H1 (cell line): Measurements from ENCODE around the gene CALHM5. TPM values are rescaled to one million over a fixed set of nuclear protein-coding genes. Genes with fewer than 3 reads are reported as not detected.

ENCODE experiments used
- CTCF ChIA-PET: fragments of 300-600 bp; sonication (Branson Sonifier 250); formaldehyde crosslinking; loops from one replicate; lab custom pipeline; 2021; ENCODE audit not compliant: partially characterized antibody; lab: Charles Lee
- POLR2A ChIA-PET: fragments of 300-600 bp; sonication (Branson Sonifier 250); formaldehyde crosslinking; loops from one replicate; lab custom pipeline; 2021; ENCODE audit warnings: inconsistent platforms; ENCODE audit not compliant: partially characterized antibody; lab: Charles Lee
- DNase-seq, 2 experiments: peaks; one replicate each; pipeline versions ENCODE4 v3.0.0 to v3.0.0-alpha.2; 2010 to 2022; ENCODE audit warnings: low spot score in 2 of 2, low read depth in 1 of 2, mixed read lengths in 1 of 2
- FAIRE-seq: peaks from 2 replicates; lab custom pipeline; 2011; peaks lifted over from hg19 to GRCh38; lab: Jason Lieb, UNC
- H2AFZ ChIP-seq: 2 replicates; pipeline ENCODE4 v1.8.1; 2012; ENCODE audit warnings: low read length, inconsistent platforms
- H2AK5ac ChIP-seq: 2 replicates; pipeline ENCODE4 v1.6.1; 2013; ENCODE audit warnings: low read depth, low read length
- H2BK120ac ChIP-seq: replicated peaks from 2 replicates; pipeline ENCODE3; 2013; ENCODE audit warnings: low read depth, low read length, inconsistent platforms
- H2BK12ac ChIP-seq: 2 replicates; pipeline ENCODE4 v1.6.1; 2013; ENCODE audit warnings: low read depth, low read length
- H2BK15ac ChIP-seq: 2 replicates; pipeline ENCODE4 v1.6.1; 2013; ENCODE audit warnings: low read length
- H2BK20ac ChIP-seq: 2 replicates; pipeline ENCODE4 v1.6.1; 2013; ENCODE audit warnings: low read length
- H2BK5ac ChIP-seq: 2 replicates; pipeline ENCODE4 v1.6.1; 2013; ENCODE audit warnings: low read depth, low read length
- H3K14ac ChIP-seq: 2 replicates; pipeline ENCODE4 v1.6.1; 2013; ENCODE audit warnings: inconsistent platforms; ENCODE audit not compliant: insufficient read length
- H3K18ac ChIP-seq: 2 replicates; pipeline ENCODE4 v1.6.1; 2013; ENCODE audit warnings: low read length; ENCODE audit errors: extremely low read depth
- H3K23ac ChIP-seq: 2 replicates; pipeline ENCODE4 v1.6.1; 2013; ENCODE audit warnings: inconsistent platforms; ENCODE audit not compliant: insufficient read length
- H3K23me2 ChIP-seq: 2 replicates; pipeline ENCODE4 v1.6.1; 2013; ENCODE audit warnings: low read depth, low read length
- H3K27ac ChIP-seq: 2 replicates; pipeline ENCODE4 v1.6.1; 2011; ENCODE audit warnings: low read depth, low read length, inconsistent platforms
- H3K27me3 ChIP-seq, 4 experiments: replicated peaks in 1 of 4; 1 replicate in 1 of 4; 2 replicates in 3 of 4; pipeline versions ENCODE4 v1.6.1 to v1.8.1; 2011 to 2013; ENCODE audit warnings: low read length in 3 of 4, mild to moderate bottlenecking in 3 of 4, inconsistent platforms in 2 of 4, mixed read lengths in 2 of 4, moderate library complexity in 1 of 4; ENCODE audit not compliant: control insufficient read depth in 3 of 4, insufficient read depth in 3 of 4; ENCODE audit errors: extremely low read depth in 1 of 4
- H3K36me3 ChIP-seq, 4 experiments: 2 replicates each; pipeline versions ENCODE4 v1.6.1 to v1.8.1; 2011 to 2013; ENCODE audit warnings: mild to moderate bottlenecking in 4 of 4, low read length in 3 of 4, moderate library complexity in 2 of 4, control low read depth in 1 of 4, inconsistent platforms in 1 of 4; ENCODE audit not compliant: insufficient read depth in 4 of 4, control insufficient read depth in 2 of 4
- H3K4ac ChIP-seq: replicated peaks from 2 replicates; pipeline ENCODE3; 2013; ENCODE audit warnings: low read length, low read depth, mixed read lengths, inconsistent platforms; ENCODE audit not compliant: insufficient read length
- H3K4me1 ChIP-seq, 4 experiments: replicated peaks in 1 of 4; 1 replicate in 1 of 4; 2 replicates in 3 of 4; pipeline versions ENCODE4 v1.6.1 to v1.8.1; 2011 to 2013; ENCODE audit warnings: low read length in 3 of 4, inconsistent platforms in 2 of 4, mixed read lengths in 1 of 4; ENCODE audit not compliant: insufficient read depth in 4 of 4, control insufficient read depth in 3 of 4
- H3K4me2 ChIP-seq, 2 experiments: 2 replicates each; pipeline versions ENCODE4 v1.6.1 to v1.8.1; 2011 to 2013; ENCODE audit warnings: low read depth in 2 of 2, low read length in 2 of 2, control low read depth in 1 of 2, inconsistent platforms in 1 of 2, mild to moderate bottlenecking in 1 of 2; ENCODE audit not compliant: insufficient read depth in 1 of 2
- H3K4me3 ChIP-seq, 4 experiments: fragments of 200-600, 300-600 bp in 1 of 4; sonication (generic), shearing (Covaris generic), sonication (Bioruptor Twin) in 1 of 4; 2 replicates each; pipeline versions ENCODE4 v1.5.1 to v1.8.1; 2011 to 2016; ENCODE audit warnings: low read length in 4 of 4, low read depth in 3 of 4, control low read depth in 2 of 4, inconsistent platforms in 2 of 4, mild to moderate bottlenecking in 2 of 4, mixed read lengths in 1 of 4, moderate library complexity in 1 of 4; ENCODE audit not compliant: insufficient read depth in 2 of 4; ENCODE audit errors: extremely low read depth in 1 of 4
- H3K56ac ChIP-seq: replicated peaks from 2 replicates; pipeline ENCODE3; 2013; ENCODE audit warnings: low read depth, mild to moderate bottlenecking, mixed read lengths, low read length, inconsistent platforms; ENCODE audit not compliant: insufficient read length
- H3K79me1 ChIP-seq: 2 replicates; pipeline ENCODE4 v1.6.1; 2013; ENCODE audit warnings: low read depth, low read length, control low read depth
- H3K79me2 ChIP-seq, 2 experiments: 2 replicates each; pipeline versions ENCODE4 v1.6.1 to v1.8.1; 2012 to 2013; ENCODE audit warnings: low read length in 2 of 2, mild to moderate bottlenecking in 2 of 2, inconsistent platforms in 1 of 2; ENCODE audit not compliant: insufficient read depth in 2 of 2, control insufficient read depth in 1 of 2
- H3K9ac ChIP-seq, 4 experiments: replicated peaks in 1 of 4; 1 replicate in 1 of 4; 2 replicates in 3 of 4; pipeline versions ENCODE4 v1.6.1 to v1.8.1; 2011 to 2013; ENCODE audit warnings: low read depth in 3 of 4, low read length in 3 of 4, control low read depth in 2 of 4, mild to moderate bottlenecking in 2 of 4, moderate library complexity in 2 of 4, inconsistent platforms in 1 of 4; ENCODE audit errors: extremely low read depth in 1 of 4
- H3K9me3 ChIP-seq, 2 experiments: 2 replicates each; pipeline versions ENCODE4 v1.6.1 to v1.8.1; 2012 to 2013; ENCODE audit warnings: mild to moderate bottlenecking in 2 of 2, moderate library complexity in 2 of 2, control low read depth in 1 of 2, inconsistent platforms in 1 of 2, low read depth in 1 of 2, low read length in 1 of 2, mixed read lengths in 1 of 2; ENCODE audit not compliant: insufficient read depth in 2 of 2
- H4K20me1 ChIP-seq, 2 experiments: replicated peaks in 1 of 2; 2 replicates each; pipeline versions ENCODE3 to v1.8.1; 2011 to 2013; ENCODE audit warnings: inconsistent platforms in 2 of 2, low read length in 2 of 2, mild to moderate bottlenecking in 1 of 2; ENCODE audit not compliant: insufficient read depth in 2 of 2, control insufficient read depth in 1 of 2
- H4K5ac ChIP-seq: 2 replicates; pipeline ENCODE4 v1.6.1; 2013; ENCODE audit warnings: low read length, low read depth, mixed read lengths, inconsistent platforms; ENCODE audit not compliant: insufficient read length
- H4K8ac ChIP-seq: 2 replicates; pipeline ENCODE4 v1.8.0; 2013; ENCODE audit warnings: mild to moderate bottlenecking, moderate library complexity, low read length, inconsistent platforms; ENCODE audit not compliant: insufficient read depth; ENCODE audit errors: extremely low read depth
- H4K91ac ChIP-seq: replicated peaks from 2 replicates; pipeline ENCODE3; 2013; ENCODE audit warnings: low read length, mixed read lengths, inconsistent platforms; ENCODE audit not compliant: insufficient read length
- EP300 ChIP-seq, 2 experiments: IDR thresholded peaks; 1 replicate in 1 of 2; 2 replicates in 1 of 2; pipeline ENCODE4 v1.6.1; 2011 to 2012; ENCODE audit warnings: low read depth in 2 of 2, low read length in 2 of 2, mild to moderate bottlenecking in 2 of 2, borderline replicate concordance in 1 of 2, inconsistent platforms in 1 of 2, moderate library complexity in 1 of 2
- GABPA ChIP-seq: IDR thresholded peaks from 2 replicates; pipeline ENCODE4 v1.6.1; 2011; ENCODE audit warnings: mild to moderate bottlenecking, low read length, moderate library complexity, borderline replicate concordance; ENCODE audit not compliant: insufficient read depth
- POLR2AphosphoS5 ChIP-seq: IDR thresholded peaks from 2 replicates; pipeline ENCODE4 v1.6.1; 2011; ENCODE audit warnings: low read depth, low read length
- POU5F1 ChIP-seq: IDR thresholded peaks from 2 replicates; pipeline ENCODE4 v1.6.1; 2011; ENCODE audit warnings: low read depth, mild to moderate bottlenecking, low read length, moderate library complexity
- SIRT6 ChIP-seq: IDR thresholded peaks from one replicate; pipeline ENCODE4 v1.7.1; 2012; ENCODE audit warnings: low read length, inconsistent platforms
- USF2 ChIP-seq: IDR thresholded peaks from 2 replicates; pipeline ENCODE4 v1.6.1; 2011; ENCODE audit warnings: low read length, improper control_type of control experiment
- polyA plus RNA-seq, 7 experiments: library from polyadenylated mRNA; depleted of rRNA in 3 of 7; stranded (reverse) in 5 of 7; unstranded in 2 of 7; fragments of >200 nt in 5 of 7; fragments of 200-250 nt in 2 of 7; gene quantifications; 1 replicate in 5 of 7; 2 replicates in 1 of 7; 4 replicates in 1 of 7; pipeline versions ENCODE4 v1.2.1 to v1.2.3, GENCODE V29; 2011 to 2013; ENCODE audit warnings: missing spikeins in 2 of 7, mixed read lengths in 2 of 7
- total RNA-seq: library from RNA; stranded (reverse); fragmentation: NEBNext Ultra II Directional; extraction: Animal tissue kit (Norgen Biotek cat#: 25700); gene quantifications from 2 replicates; pipeline ENCODE4 v1.2.1, GENCODE V29; 2021

The CALHM5 gene
- total and polyA plus RNA-seq, 2 of the 8 experiments (the other 6 are each of a cell fraction or from before 2014, with no cell fraction given): 0.05 to 0.09 TPM

- Histone ChIP-seq H3K23me2 (no peaks in the 10 kb centered on the region), H3K56ac (no peak overlapping the region), H3K14ac (no peak overlapping the region), H2BK12ac (no peak overlapping the region), H2BK20ac (no peak overlapping the region), H2BK5ac (no peak overlapping the region), H3K79me2 (no peaks in the 10 kb centered on the region), H2AFZ (no peak overlapping the region), H3K18ac (no peak overlapping the region), H4K8ac (no peak overlapping the region), H2AK5ac (no peak overlapping the region), H3K27ac (no peak overlapping the region), H3K27me3 (no peaks in the 10 kb centered on the region), H2BK120ac (no peak overlapping the region), H3K23ac (no peak overlapping the region), H3K4me2 (no peak overlapping the region), H3K4ac (no peak overlapping the region), H3K9ac (no peak overlapping the region), H4K91ac (no peak overlapping the region), H3K79me1 (no peaks in the 10 kb centered on the region), H3K4me1 (peaks cover 0 to 7% (median 4%) of the 10 kb centered on the region in 4 experiments; a peak in 4 of 7 replicates), H4K20me1 (no peaks in the 10 kb centered on the region), H2BK15ac (no peak overlapping the region), H3K4me3 (no peak overlapping the region), H3K9me3 (no peaks in the 10 kb centered on the region), H4K5ac (no peak overlapping the region), H3K36me3 (no peaks in the 10 kb centered on the region)
- CTCF ChIA-PET: interaction anchor here (0.6 to 4.5 kb wide), 29 partner anchors 9 to 318 kb away, joined by 3 to 60 read pairs (median 4); partner anchors contain the start of genes CALHM5, RWDD1 and TRAPPC3L
- no peak for FAIRE-seq
- DNase-seq: no peak
- POLR2A ChIA-PET: interaction anchor here (1.4 kb wide), 1 partner anchor 256 kb away, joined by 4 read pairs; the partner anchor contains the start of gene TSPYL1
- no peak for TF ChIP-seq EP300 (IDR thresholded peaks at IDR 0.05; ENCODE audit: borderline replicate concordance in 1 of 2, low read depth in 2 of 2, low read length in 2 of 2)
- no peak for TF ChIP-seq GABPA
- TF ChIP-seq SIRT6: no peak
- no peak for TF ChIP-seq USF2
- TF ChIP-seq POU5F1: no peak
- TF ChIP-seq POLR2AphosphoS5: no peak
Measured at GRCh38 chr6:116535109-116535508, 23.7 kb downstream of the CALHM5 start.
